ENCODE results near the gene CTNNA1. TPM values are rescaled to one million over a fixed set of nuclear protein-coding genes. Genes with fewer than 3 reads are reported as not detected.
"Not testable (repeated sequence)": the region's sequence is repeated elsewhere in the genome, so short reads cannot be mapped to it uniquely, and the experiment has no call there.

Gene CTNNA1
- total and polyA plus RNA-seq, 2 donors (not counting 3 experiments of a cell fraction or from before 2014, with no cell fraction given), result 156 to 394 TPM

- Histone ChIP-seq H3K27ac (ENCODE audit: insufficient read depth, low read depth, low read length) (no peak overlapping the region), H4K20me1 (replicated peaks; ENCODE audit: control insufficient read depth, extremely low read depth, insufficient read depth, low read length) (peaks cover 7% of the 10 kb centered on the region), H3K9me3 (replicated peaks; ENCODE audit: control insufficient read depth, insufficient read depth, low read length) (no peaks in the 10 kb centered on the region), H3K9ac (replicated peaks; ENCODE audit: extremely low read depth, insufficient read depth, low read length) (no peak overlapping the region), H3K9me1 (replicated peaks; ENCODE audit: control insufficient read depth, extremely low read depth, insufficient read depth, low read length) (no peaks in the 10 kb centered on the region), H3K4me2 (ENCODE audit: insufficient read depth, low read length) (no peak overlapping the region), H3K36me3 (ENCODE audit: control insufficient read depth in 2 of 2, extremely low read depth in 1 of 2, insufficient read depth in 2 of 2, low read length in 2 of 2) (peaks cover 3 to 6% of the 10 kb centered on the region in 2 experiments), H3K79me2 (ENCODE audit: control insufficient read depth, insufficient read depth, low read length) (peaks cover 62% of the 10 kb centered on the region), H3K4me3 (replicated peaks in 1 of 3; ENCODE audit: insufficient read depth in 1 of 3, low read depth in 1 of 3, low read length in 3 of 3) (no peak overlapping the region), H3K27me3 (ENCODE audit: control insufficient read depth in 2 of 2, insufficient read depth in 2 of 2, low read length in 2 of 2) (no peaks in the 10 kb centered on the region), H2AFZ (ENCODE audit: low read depth, low read length) (no peak overlapping the region), H3K4me1 (ENCODE audit: control insufficient read depth, extremely low read depth, insufficient read depth, low read length) (no peaks in the 10 kb centered on the region)
- dilution Hi-C loops (cut with MboI; ENCODE audit: extremely low pct_ligation_motif_present, low sequenced_read_pairs) (no loop called here), intact Hi-C loops (cut with micrococcal nuclease) (no loop called here)
- ChIA-PET CTCF (interaction anchor here (1.5 to 2.7 kb wide), 4 partner anchors 12 to 20 kb away, joined by 6 to 18 read pairs (median 6); no protein-coding TSS in a partner anchor), POLR2A (no interaction called here)
- BruUV-seq (replicated peaks), result no TSS peak
- DNase-seq (ENCODE audit: low read depth, low spot score) (no peak), FAIRE-seq (no peak)
- no peak for TF ChIP-seq POLR2A (IDR thresholded peaks at IDR 0.05; ENCODE audit: low read depth, low read length)
- TF ChIP-seq POLR2AphosphoS5 (IDR thresholded peaks at IDR 0.05; ENCODE audit: insufficient read depth, low read depth, low read length), result no peak
- no peak for TF ChIP-seq JUN (IDR thresholded peaks at IDR 0.05; ENCODE audit: borderline replicate concordance, insufficient read depth, insufficient read length, low read depth)
- TF ChIP-seq MYC (IDR thresholded peaks at IDR 0.05; ENCODE audit: low read depth, low read length), result no peak
- TF ChIP-seq MAX (IDR thresholded peaks at IDR 0.05; ENCODE audit: insufficient read depth, insufficient read length), result no peak
- no peak for TF ChIP-seq EZH2 (IDR thresholded peaks at IDR 0.05; ENCODE audit: borderline replicate concordance, low read depth, low read length, severe bottlenecking)
- no peak for TF ChIP-seq FOS (IDR thresholded peaks at IDR 0.05; ENCODE audit: borderline replicate concordance, insufficient read depth, low read length)
- no peak for TF ChIP-seq GATA2 (IDR thresholded peaks at IDR 0.05; ENCODE audit: insufficient read depth, insufficient read length, low read depth, low read length)
- no peak for TF ChIP-seq CTCF (IDR thresholded peaks at IDR 0.05; ENCODE audit: extremely low read depth in 1 of 2, insufficient read depth in 1 of 2, low read depth in 1 of 2, low read length in 2 of 2)
Observed at GRCh38 chr5:138809391-138809790, 56.2 kb downstream of the CTNNA1 start.

GRCh38 chr5:138810861-138811260 lies 57.6 kb downstream of the CTNNA1 start:
- H3K27me3 ChIP-seq (ENCODE audit: control insufficient read depth in 2 of 2, insufficient read depth in 2 of 2, low read length in 2 of 2); H3K4me3 ChIP-seq (replicated peaks in 1 of 3; ENCODE audit: insufficient read depth in 1 of 3, low read depth in 1 of 3, low read length in 3 of 3); dilution Hi-C loops (cut with MboI; ENCODE audit: extremely low pct_ligation_motif_present, low sequenced_read_pairs); H3K4me1 ChIP-seq (ENCODE audit: control insufficient read depth, extremely low read depth, insufficient read depth, low read length); POLR2A ChIA-PET; BruUV-seq (replicated peaks); H3K27ac ChIP-seq (ENCODE audit: insufficient read depth, low read depth, low read length); H3K9me3 ChIP-seq (replicated peaks; ENCODE audit: control insufficient read depth, insufficient read depth, low read length); H3K4me2 ChIP-seq (ENCODE audit: insufficient read depth, low read length); FAIRE-seq; DNase-seq (ENCODE audit: low read depth, low spot score); H2AFZ ChIP-seq (ENCODE audit: low read depth, low read length); H3K9me1 ChIP-seq (replicated peaks; ENCODE audit: control insufficient read depth, extremely low read depth, insufficient read depth, low read length); H4K20me1 ChIP-seq (replicated peaks; ENCODE audit: control insufficient read depth, extremely low read depth, insufficient read depth, low read length); H3K9ac ChIP-seq (replicated peaks; ENCODE audit: extremely low read depth, insufficient read depth, low read length); H3K36me3 ChIP-seq (ENCODE audit: control insufficient read depth in 2 of 2, extremely low read depth in 1 of 2, insufficient read depth in 2 of 2, low read length in 2 of 2); intact Hi-C loops (cut with micrococcal nuclease): not testable (repeated sequence)
- CTCF ChIA-PET, result interaction anchor here (2.7 kb wide), 1 partner anchor 22 kb away, joined by 18 read pairs; no protein-coding TSS in a partner anchor
- peaks cover 56% of the 10 kb centered on the region for H3K79me2 ChIP-seq (ENCODE audit: control insufficient read depth, insufficient read depth, low read length)

Data from endothelial cell of umbilical vein (primary cell).